ENCODE measurements around the gene EIF2B2.

DNA sequence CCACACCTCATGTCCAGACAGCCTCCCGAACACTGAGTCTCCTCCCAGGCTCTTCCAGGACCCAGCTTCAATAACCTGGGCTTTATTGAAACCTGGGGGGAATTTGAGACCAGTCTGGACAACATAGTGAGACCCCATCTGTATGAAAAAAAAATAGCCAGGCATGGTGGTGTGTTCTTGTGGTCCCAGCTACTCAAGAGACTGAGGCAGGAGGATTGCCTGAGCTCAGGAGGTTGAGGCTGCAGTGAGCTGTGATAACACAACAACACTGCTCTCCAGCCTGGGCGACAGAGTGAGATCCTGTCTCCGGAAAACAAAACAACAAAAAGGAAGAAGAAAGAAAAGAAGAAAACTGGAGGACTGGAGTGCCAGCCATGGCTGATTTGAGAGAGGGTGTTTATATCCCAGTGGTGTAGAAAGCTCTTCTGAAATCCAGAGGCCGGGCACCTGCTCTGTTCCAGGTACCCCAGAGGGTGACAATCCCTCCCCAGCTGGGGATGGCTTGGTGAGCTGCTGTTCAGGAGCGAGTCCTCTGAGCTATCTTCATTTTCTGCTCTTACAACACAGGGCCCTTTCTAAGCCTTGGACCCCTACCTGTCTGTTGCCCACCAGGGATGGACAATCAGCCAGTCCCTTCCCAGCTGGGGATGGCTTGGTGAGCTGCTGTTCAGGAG, 41.3 kb upstream of the EIF2B2 start:
- no peak for TF ChIP-seq POLR2A (IDR thresholded peaks at IDR 0.05; ENCODE audit: low read depth)
- TF ChIP-seq, protein P1, sequence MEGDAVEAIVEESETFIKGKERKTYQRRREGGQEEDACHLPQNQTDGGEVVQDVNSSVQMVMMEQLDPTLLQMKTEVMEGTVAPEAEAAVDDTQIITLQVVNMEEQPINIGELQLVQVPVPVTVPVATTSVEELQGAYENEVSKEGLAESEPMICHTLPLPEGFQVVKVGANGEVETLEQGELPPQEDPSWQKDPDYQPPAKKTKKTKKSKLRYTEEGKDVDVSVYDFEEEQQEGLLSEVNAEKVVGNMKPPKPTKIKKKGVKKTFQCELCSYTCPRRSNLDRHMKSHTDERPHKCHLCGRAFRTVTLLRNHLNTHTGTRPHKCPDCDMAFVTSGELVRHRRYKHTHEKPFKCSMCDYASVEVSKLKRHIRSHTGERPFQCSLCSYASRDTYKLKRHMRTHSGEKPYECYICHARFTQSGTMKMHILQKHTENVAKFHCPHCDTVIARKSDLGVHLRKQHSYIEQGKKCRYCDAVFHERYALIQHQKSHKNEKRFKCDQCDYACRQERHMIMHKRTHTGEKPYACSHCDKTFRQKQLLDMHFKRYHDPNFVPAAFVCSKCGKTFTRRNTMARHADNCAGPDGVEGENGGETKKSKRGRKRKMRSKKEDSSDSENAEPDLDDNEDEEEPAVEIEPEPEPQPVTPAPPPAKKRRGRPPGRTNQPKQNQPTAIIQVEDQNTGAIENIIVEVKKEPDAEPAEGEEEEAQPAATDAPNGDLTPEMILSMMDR (IDR thresholded peaks at IDR 0.05) = no peak
- TF ChIP-seq EP300 (IDR thresholded peaks at IDR 0.05) = no peak
- TF ChIP-seq POLR2AphosphoS5 (IDR thresholded peaks at IDR 0.05) = no peak
